Esophagus squamous epithelium (tissue), 5 donors: Measurements from ENCODE around the gene RNF225. TPM values are rescaled to one million over a fixed set of nuclear protein-coding genes. Genes with fewer than 3 reads are reported as not detected.

Experiments
- DNase-seq: peaks from one replicate; lab custom pipeline; 2025; lab: John Stamatoyannopoulos, UW
- H3K27ac ChIP-seq, 4 donors: fragments of 200-600 bp; sonication (generic); one replicate each; pipeline ENCODE4 v1.5.1; 2016 to 2019; ENCODE audit warnings: mild to moderate bottlenecking in 1 of 4
- H3K27me3 ChIP-seq, 4 donors: fragments of 200-600 bp; sonication (generic); 1 replicate in 3 of 4; 2 replicates in 1 of 4; pipeline versions ENCODE4 v1.5.1 to v1.6.0; 2017 to 2021; ENCODE audit warnings: antibody characterized with exemption in 1 of 4
- H3K36me3 ChIP-seq, 3 donors: fragments of 200-600 bp; sonication (generic); one replicate each; pipeline ENCODE4 v1.5.1; 2016 to 2019
- H3K4me1 ChIP-seq, 3 donors: fragments of 200-600 bp; sonication (generic); one replicate each; pipeline ENCODE4 v1.5.1; 2017 to 2019
- H3K4me3 ChIP-seq, 4 donors: fragments of 200-600 bp; sonication (generic); 1 replicate in 3 of 4; 2 replicates in 1 of 4; pipeline ENCODE4 v1.5.1; 2016 to 2019; ENCODE audit warnings: mild to moderate bottlenecking in 2 of 4, moderate library complexity in 1 of 4
- H3K9me3 ChIP-seq, 3 donors: fragments of 200-600 bp; sonication (generic); one replicate each; pipeline ENCODE4 v1.5.1; 2016 to 2019
- POLR2A ChIP-seq, 4 donors: fragments of 450-650 bp; IDR thresholded peaks; one replicate each; pipeline ENCODE4 v1.6.1; 2017; ENCODE audit warnings: antibody characterized with exemption in 4 of 4, mild to moderate bottlenecking in 4 of 4, moderate library complexity in 3 of 4
- WGBS, 2 donors: methylation state at CpG; one replicate each; pipeline ENCODE4 v1.1.5; 2018; 5-methylcytosine and 5-hydroxymethylcytosine counted together
- intact Hi-C: fragments of 100-400 bp; cut with DNase I; formaldehyde crosslinking; loops from one replicate; pipeline ENCODE4 v1.15.0; 2022
- total RNA-seq, 4 donors: library from RNA; depleted of rRNA; stranded (reverse); fragments of >200 nt; gene quantifications; one replicate each; pipeline ENCODE4 v1.1.0, GENCODE V29; 2016
- TF ChIP-seq, protein P1 (sequence below), 6 experiments: fragments of 450-650 bp in 4 of 6; fragments of 200-600 bp in 2 of 6; sonication (generic) in 2 of 6; IDR thresholded peaks; one replicate each; pipeline ENCODE4 v1.5.1; 2016 to 2019; ENCODE audit warnings: antibody characterized with exemption in 6 of 6, mild to moderate bottlenecking in 4 of 6, moderate library complexity in 4 of 6
- donor health status: DM: yes; HTN: yes; CAD: no.

Gene RNF225
- total RNA-seq, 4 donors from 2014 or later: 5.0 to 30.5 (median 15.7) TPM

DNA sequence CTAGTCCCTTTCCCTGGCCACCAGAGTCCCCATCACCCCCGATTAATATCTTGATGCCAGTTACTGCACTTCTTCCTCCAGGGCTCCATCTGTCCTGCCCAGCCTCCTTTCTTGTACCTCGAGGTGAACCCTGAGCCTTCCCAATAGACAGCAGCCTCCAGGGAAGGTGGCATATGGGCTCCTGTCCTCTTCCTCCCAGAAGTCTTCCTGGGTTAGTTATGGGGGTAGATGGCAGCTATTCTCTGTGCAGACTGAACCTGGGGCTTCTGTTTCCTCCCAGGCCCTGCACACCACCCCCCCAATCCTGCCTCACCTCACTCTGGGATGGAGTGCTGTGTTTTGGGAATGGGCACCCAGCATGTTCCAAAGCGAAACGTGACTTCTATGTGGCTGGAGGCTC is 2.6 kb downstream of the RNF225 start:
- TF ChIP-seq, protein P1, sequence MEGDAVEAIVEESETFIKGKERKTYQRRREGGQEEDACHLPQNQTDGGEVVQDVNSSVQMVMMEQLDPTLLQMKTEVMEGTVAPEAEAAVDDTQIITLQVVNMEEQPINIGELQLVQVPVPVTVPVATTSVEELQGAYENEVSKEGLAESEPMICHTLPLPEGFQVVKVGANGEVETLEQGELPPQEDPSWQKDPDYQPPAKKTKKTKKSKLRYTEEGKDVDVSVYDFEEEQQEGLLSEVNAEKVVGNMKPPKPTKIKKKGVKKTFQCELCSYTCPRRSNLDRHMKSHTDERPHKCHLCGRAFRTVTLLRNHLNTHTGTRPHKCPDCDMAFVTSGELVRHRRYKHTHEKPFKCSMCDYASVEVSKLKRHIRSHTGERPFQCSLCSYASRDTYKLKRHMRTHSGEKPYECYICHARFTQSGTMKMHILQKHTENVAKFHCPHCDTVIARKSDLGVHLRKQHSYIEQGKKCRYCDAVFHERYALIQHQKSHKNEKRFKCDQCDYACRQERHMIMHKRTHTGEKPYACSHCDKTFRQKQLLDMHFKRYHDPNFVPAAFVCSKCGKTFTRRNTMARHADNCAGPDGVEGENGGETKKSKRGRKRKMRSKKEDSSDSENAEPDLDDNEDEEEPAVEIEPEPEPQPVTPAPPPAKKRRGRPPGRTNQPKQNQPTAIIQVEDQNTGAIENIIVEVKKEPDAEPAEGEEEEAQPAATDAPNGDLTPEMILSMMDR (IDR thresholded peaks at IDR 0.05): no peak
- TF ChIP-seq POLR2A (IDR thresholded peaks at IDR 0.05): no peak
- 79 to 84% methylated on average over 3 to 4 of the region's 4 CpGs for WGBS, 2 donors

DNA sequence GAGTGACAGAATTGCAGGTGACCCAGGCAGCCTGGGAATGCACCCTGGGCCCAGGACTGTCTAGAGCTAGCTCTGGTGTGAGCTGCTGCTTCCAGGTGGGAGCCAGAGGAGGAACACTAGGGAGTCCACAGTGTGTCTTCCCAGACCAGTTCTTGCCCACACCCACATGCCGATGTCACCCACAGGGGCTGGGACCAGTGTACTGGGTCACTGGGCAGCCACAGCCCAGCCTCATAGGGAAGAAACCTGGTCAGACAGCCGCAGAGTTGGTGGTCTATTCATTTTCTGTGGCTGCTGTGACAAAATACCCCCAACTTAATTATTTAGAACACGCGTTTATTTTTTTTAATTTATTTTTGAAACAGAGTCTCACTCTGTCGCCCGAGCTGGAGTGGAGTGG is 3.1 kb downstream of the RNF225 start:
- H3K4me1 ChIP-seq: peaks cover 33 to 74% (median 37%) of the 10 kb centered on the region in 3 donors
- H3K27me3 ChIP-seq: peaks cover 0 to 28% (median 0%) of the 10 kb centered on the region in 4 donors
- no peak overlapping the region for H3K4me3 ChIP-seq
- WGBS, 2 donors: 90 to 93% methylated on average over 6 of the region's 6 CpGs
- DNase-seq: no peak
- intact Hi-C loops: no loop called here
- H3K9me3 ChIP-seq: no peaks in the 10 kb centered on the region
- TF ChIP-seq POLR2A (IDR thresholded peaks at IDR 0.05): no peak
- TF ChIP-seq, protein P1 (IDR thresholded peaks at IDR 0.05): no peak
- no peak overlapping the region for H3K27ac ChIP-seq
- peaks cover under 1 to 17% (median 14%) of the 10 kb centered on the region in 3 donors for H3K36me3 ChIP-seq

More for the DNA sequence above, 2.6 kb downstream of the RNF225 start:
- Histone ChIP-seq H3K9me3 (no peaks in the 10 kb centered on the region), H3K27me3 (peaks cover 0 to 28% (median 0%) of the 10 kb centered on the region in 4 donors), H3K4me1 (peaks cover 33 to 78% (median 37%) of the 10 kb centered on the region in 3 donors), H3K36me3 (peaks cover 5 to 22% (median 19%) of the 10 kb centered on the region in 3 donors), H3K4me3 (no peak overlapping the region), H3K27ac (no peak overlapping the region)
- no peak for DNase-seq
- intact Hi-C loops: no loop called here

DNA sequence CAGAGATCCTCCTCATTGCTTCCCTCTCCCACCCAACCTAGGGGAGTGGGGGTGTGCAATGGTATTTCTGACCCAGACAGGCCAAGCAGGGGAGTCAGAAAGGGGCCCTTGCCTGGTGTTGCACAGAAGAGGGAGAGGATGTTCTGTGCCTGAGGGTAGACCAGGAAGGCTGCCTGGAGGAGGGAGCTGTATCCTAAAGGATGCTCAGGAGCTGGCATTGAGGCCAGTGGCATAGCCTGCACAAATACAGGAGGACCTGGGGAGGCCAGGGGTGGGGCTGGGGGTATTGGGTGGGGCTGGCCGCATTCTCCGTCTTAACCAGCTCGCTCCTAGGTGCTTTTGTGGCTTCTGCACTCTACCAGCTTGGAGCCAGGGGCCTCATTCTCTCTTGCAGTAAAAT is 4.4 kb downstream of the RNF225 start:
- WGBS, 2 donors: 100% methylated on average over 2 to 3 of the region's 3 CpGs
- Histone ChIP-seq H3K27me3 (peaks cover 0 to 28% (median 0%) of the 10 kb centered on the region in 4 donors), H3K4me3 (no peak overlapping the region), H3K9me3 (no peaks in the 10 kb centered on the region), H3K36me3 (peaks cover 0 to 4% (median under 1%) of the 10 kb centered on the region in 3 donors), H3K27ac (no peak overlapping the region), H3K4me1 (peaks cover 25 to 62% (median 29%) of the 10 kb centered on the region in 3 donors)
- intact Hi-C loops: no loop called here
- TF ChIP-seq, protein P1 (IDR thresholded peaks at IDR 0.05): no peak
- no peak for DNase-seq

DNA sequence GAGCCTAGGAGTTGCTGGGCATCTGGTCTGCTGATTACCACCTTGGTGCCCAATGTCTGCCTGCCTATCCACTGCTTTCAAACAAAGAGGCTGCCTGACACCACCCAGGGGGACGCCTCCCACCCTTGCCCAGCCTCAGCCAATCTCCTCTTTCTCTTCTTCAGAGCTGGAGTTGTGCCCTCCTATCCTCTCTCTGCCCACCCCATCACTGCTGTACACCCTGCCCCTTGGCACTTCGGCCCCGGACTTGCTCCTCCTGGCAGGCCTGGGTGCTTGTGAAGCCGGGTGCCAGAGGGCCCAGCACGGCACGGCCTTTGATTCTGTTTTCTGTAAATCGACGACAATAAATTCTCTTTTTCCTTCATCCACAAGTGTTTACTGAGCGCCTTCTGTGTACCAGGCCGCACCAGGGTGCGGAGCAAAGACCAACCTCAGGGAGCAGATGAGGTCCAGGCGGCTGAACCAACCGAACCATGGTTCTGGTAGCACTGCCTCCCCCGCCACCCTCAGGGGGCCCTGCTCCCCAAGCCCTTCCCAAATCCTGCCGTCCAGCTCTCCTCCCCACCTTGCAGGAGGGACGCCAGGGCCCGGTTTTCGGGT is 5.0 kb downstream of the RNF225 start:
- WGBS, 2 donors: 52 to 54% methylated on average over 17 of the region's 18 CpGs
- Histone ChIP-seq H3K27ac (peak overlapping the region in 2 of 4 donors; percentile 73 to 89), H3K4me3 (peak overlapping the region; percentile 26 to 76 (median 66)), H3K9me3 (no peaks in the 10 kb centered on the region), H3K36me3 (no peaks in the 10 kb centered on the region), H3K27me3 (peaks cover 0 to 26% (median 0%) of the 10 kb centered on the region in 4 donors), H3K4me1 (peaks cover 22 to 56% (median 24%) of the 10 kb centered on the region in 3 donors)
- no peak for TF ChIP-seq POLR2A (IDR thresholded peaks at IDR 0.05)
- TF ChIP-seq, protein P1 (IDR thresholded peaks at IDR 0.05): no peak
- no peak for DNase-seq
- intact Hi-C loops: no loop called here
